Measurements from ENCODE around the gene LEAP2. TPM values are rescaled to one million over a fixed set of nuclear protein-coding genes. Genes with fewer than 3 reads are reported as not detected.

The LEAP2 gene
- total RNA-seq, 1 experiment from 2014 or later: 2.3 TPM

DNA sequence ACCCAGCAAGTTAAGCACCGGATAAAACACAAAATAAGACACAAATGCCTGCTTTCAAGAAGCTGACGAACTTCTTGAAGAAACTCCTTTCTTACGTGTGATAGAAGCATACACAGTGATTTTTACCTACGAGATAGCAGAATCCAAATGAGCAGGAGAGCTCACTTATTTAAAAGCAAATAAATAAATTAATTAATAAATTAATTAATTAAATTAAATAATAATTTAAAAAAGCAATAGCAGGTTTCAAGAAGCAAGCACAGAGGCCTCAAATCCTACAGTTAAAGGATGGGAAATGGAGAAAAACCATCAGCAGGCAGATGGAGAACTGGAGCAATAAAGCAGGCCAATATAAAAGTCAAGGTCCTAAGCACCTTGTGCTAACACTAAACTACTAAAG is 17.3 kb downstream of the LEAP2 start:
- Mint-ChIP-seq H3K36me3 (ENCODE audit: insufficient read depth, unreplicated experiment) (peaks cover 64% of the 10 kb centered on the region), H3K4me3 (ENCODE audit: low read depth, unreplicated experiment) (no peak overlapping the region), H3K27ac (ENCODE audit: unreplicated experiment) (no peak overlapping the region), H3K27me3 (ENCODE audit: unreplicated experiment) (no peaks in the 10 kb centered on the region), H3K9me3 (ENCODE audit: low read depth, unreplicated experiment) (no peaks in the 10 kb centered on the region), H3K4me1 (ENCODE audit: low read depth, unreplicated experiment) (no peaks in the 10 kb centered on the region)
- DNase-seq: no peak
- no TSS peak for BruUV-seq (replicated peaks)
- intact Hi-C loops (cut with micrococcal nuclease; ENCODE audit: unreplicated experiment): no loop called here
- CTCF ChIA-PET: no interaction called here
- TF ChIP-seq, protein P1, sequence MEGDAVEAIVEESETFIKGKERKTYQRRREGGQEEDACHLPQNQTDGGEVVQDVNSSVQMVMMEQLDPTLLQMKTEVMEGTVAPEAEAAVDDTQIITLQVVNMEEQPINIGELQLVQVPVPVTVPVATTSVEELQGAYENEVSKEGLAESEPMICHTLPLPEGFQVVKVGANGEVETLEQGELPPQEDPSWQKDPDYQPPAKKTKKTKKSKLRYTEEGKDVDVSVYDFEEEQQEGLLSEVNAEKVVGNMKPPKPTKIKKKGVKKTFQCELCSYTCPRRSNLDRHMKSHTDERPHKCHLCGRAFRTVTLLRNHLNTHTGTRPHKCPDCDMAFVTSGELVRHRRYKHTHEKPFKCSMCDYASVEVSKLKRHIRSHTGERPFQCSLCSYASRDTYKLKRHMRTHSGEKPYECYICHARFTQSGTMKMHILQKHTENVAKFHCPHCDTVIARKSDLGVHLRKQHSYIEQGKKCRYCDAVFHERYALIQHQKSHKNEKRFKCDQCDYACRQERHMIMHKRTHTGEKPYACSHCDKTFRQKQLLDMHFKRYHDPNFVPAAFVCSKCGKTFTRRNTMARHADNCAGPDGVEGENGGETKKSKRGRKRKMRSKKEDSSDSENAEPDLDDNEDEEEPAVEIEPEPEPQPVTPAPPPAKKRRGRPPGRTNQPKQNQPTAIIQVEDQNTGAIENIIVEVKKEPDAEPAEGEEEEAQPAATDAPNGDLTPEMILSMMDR (IDR thresholded peaks at IDR 0.05; ENCODE audit: unreplicated experiment): no peak

DNA sequence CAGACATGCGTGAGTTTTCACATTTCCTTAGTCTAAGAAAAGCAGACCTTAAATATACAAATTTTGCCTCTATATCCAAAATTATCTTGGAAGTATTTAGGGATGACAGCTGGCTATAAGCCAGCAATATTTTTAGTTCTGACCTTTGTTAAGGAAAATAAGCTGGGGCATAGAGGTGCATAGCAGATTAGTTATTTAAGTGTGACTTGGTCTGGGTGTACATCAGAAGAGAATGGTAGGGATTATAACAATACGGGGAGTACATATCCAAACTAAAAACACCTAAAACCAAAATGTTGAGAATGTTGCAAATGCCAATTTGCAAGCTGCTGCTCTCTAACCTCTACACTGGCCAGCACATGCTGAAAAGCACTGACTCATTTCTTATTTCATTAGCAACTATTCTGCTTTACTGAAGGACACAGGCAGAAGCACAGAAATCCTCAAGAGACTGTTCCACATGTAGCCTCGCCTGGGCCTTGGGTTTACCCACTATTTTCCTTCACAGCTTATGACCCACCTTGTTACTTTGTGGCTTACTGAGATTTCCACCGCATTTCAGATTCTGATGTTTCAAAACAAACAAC is 22.3 kb downstream of the LEAP2 start:
- H3K4me1 Mint-ChIP-seq (ENCODE audit: low read depth, unreplicated experiment): no peaks in the 10 kb centered on the region
- no TSS peak for BruUV-seq (replicated peaks)
- peaks cover 61% of the 10 kb centered on the region for H3K36me3 Mint-ChIP-seq (ENCODE audit: insufficient read depth, unreplicated experiment)
- TF ChIP-seq, protein P1 (IDR thresholded peaks at IDR 0.05; ENCODE audit: unreplicated experiment): no peak
- DNase-seq: no peak
- no peaks in the 10 kb centered on the region for H3K9me3 Mint-ChIP-seq (ENCODE audit: low read depth, unreplicated experiment)
- intact Hi-C loops (cut with micrococcal nuclease; ENCODE audit: unreplicated experiment): no loop called here
- no peak overlapping the region for H3K27ac Mint-ChIP-seq (ENCODE audit: unreplicated experiment)
- no peaks in the 10 kb centered on the region for H3K27me3 Mint-ChIP-seq (ENCODE audit: unreplicated experiment)
- no peak overlapping the region for H3K4me3 Mint-ChIP-seq (ENCODE audit: low read depth, unreplicated experiment)
- CTCF ChIA-PET: no interaction called here

DNA sequence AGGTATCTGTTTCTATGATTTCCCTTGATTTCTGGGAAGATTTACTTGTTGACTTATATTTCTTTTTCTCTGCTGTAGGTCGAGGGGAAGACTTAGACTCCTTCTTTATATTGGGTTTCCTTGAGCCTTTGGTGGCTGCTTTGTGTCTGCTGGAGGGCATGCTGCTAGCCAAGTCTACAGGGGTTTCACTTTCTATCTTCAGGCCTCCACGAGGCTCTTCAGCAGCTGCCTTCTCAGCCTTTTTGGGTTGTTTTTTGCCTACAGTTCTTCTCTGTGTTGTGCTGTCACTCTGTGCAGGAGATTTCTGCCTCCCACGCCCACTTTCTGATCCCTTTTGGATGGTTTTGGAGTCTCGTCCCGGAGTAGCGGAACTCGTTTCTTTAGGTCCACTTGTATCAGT is 23.2 kb downstream of the LEAP2 start:
- Mint-ChIP-seq H3K27ac (ENCODE audit: unreplicated experiment) (no peak overlapping the region), H3K4me1 (ENCODE audit: low read depth, unreplicated experiment) (no peaks in the 10 kb centered on the region), H3K4me3 (ENCODE audit: low read depth, unreplicated experiment) (no peak overlapping the region), H3K27me3 (ENCODE audit: unreplicated experiment) (no peaks in the 10 kb centered on the region), H3K9me3 (ENCODE audit: low read depth, unreplicated experiment) (no peaks in the 10 kb centered on the region), H3K36me3 (ENCODE audit: insufficient read depth, unreplicated experiment) (peaks cover 60% of the 10 kb centered on the region)
- CTCF ChIA-PET: no interaction called here
- BruUV-seq (replicated peaks): TSS peak; percentile 45
- TF ChIP-seq, protein P1 (IDR thresholded peaks at IDR 0.05; ENCODE audit: unreplicated experiment): no peak
- DNase-seq: no peak
- intact Hi-C loops (cut with micrococcal nuclease; ENCODE audit: unreplicated experiment): no loop called here

DNA sequence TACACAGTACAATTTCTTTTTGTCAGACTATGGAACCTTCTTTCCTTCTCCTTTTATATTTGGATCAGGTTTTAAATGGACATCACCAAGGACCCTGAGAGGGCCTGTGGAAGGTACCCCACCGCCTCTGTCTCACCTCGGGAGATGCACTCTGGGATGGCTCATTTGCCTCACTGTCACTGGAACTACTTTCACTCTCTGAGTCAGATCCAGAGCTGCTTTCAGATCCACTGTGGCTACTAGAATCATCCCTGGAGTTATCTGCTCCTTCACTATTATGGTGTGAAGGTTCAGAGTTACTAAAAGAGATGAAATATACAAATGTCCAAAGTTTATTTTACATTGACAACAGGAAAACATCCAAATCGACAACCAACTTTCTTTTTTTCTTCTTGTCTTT is 24.6 kb downstream of the LEAP2 start:
- no peak overlapping the region for H3K4me3 Mint-ChIP-seq (ENCODE audit: low read depth, unreplicated experiment)
- CTCF ChIA-PET: interaction anchor here (0.7 kb wide), 1 partner anchor 9 kb away, joined by 3 read pairs; no protein-coding TSS in a partner anchor
- BruUV-seq (replicated peaks): no TSS peak
- H3K36me3 Mint-ChIP-seq (ENCODE audit: insufficient read depth, unreplicated experiment): peaks cover 47% of the 10 kb centered on the region
- intact Hi-C loops (cut with micrococcal nuclease; ENCODE audit: unreplicated experiment): no loop called here
- no peaks in the 10 kb centered on the region for H3K9me3 Mint-ChIP-seq (ENCODE audit: low read depth, unreplicated experiment)
- no peak for DNase-seq
- TF ChIP-seq, protein P1 (IDR thresholded peaks at IDR 0.05; ENCODE audit: unreplicated experiment): no peak
- no peaks in the 10 kb centered on the region for H3K4me1 Mint-ChIP-seq (ENCODE audit: low read depth, unreplicated experiment)
- H3K27me3 Mint-ChIP-seq (ENCODE audit: unreplicated experiment): no peaks in the 10 kb centered on the region
- H3K27ac Mint-ChIP-seq (ENCODE audit: unreplicated experiment): no peak overlapping the region

All from Calu3 (cell line).